ENCODE measurements around the gene GPR171.
"Not testable (repeated sequence)": the region's sequence is repeated elsewhere in the genome, so short reads cannot be mapped to it uniquely, and the experiment has no call there.

Gene GPR171, protein sequence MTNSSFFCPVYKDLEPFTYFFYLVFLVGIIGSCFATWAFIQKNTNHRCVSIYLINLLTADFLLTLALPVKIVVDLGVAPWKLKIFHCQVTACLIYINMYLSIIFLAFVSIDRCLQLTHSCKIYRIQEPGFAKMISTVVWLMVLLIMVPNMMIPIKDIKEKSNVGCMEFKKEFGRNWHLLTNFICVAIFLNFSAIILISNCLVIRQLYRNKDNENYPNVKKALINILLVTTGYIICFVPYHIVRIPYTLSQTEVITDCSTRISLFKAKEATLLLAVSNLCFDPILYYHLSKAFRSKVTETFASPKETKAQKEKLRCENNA

GRCh38 chr3:151203051-151203420 lies at the start of gene GPR171:
GPR171 (minus strand) TSS chr3:151203216; CDS start chr3:151199386, 3,830 bp downstream.
- DNase-seq (ENCODE audit: low read depth), result no peak

GRCh38 chr3:151248772-151249337 lies 45.8 kb upstream of the GPR171 start:
- no peak for DNase-seq (ENCODE audit: low read depth)

- DNase-seq (ENCODE audit: low read depth), result not testable (repeated sequence)
Observed at GRCh38 chr3:151242006-151242405, 39.0 kb upstream of the GPR171 start.

DNA sequence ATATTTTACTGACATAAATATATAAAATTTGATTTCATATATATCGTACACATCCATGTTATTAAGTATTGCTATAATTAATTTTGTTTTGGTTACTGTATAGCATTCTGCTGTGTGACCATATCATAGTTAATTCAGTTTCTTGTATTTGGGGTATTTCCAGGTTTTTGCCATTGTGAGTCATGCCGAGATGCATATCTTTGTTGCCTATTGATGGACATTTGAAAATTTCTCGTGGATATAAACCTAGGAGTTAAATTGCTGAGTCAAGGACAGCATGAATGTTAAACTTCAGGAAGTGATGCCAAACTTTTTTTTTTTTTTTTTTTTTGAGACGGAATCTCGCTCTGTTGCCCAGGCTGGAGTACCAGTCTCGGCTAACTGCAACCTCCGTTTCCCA lies 33.7 kb upstream of the GPR171 start:
- DNase-seq (ENCODE audit: low read depth), result peak; percentile 5

DNA sequence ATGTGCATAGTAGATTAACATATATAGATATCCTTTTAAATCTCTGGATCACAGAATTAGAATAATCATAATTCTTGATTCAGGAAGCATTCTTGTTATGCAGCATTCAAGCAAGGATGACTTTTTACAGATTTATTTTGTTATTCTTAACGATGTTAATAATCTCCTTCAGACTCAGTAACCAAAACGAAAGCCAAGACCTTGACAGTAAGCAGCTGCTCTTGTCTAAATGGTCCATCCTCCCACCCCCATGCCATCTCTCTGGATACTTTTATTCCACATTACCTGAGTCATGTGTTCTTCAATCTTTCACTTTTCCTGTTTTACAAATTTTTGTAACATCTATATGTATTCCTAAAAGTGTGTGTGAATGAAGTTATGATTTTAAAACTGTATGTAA lies 33.3 kb upstream of the GPR171 start:
- no peak for DNase-seq (ENCODE audit: low read depth)

GRCh38 chr3:151234825-151235224 lies 31.8 kb upstream of the GPR171 start:
- no peak for DNase-seq (ENCODE audit: low read depth)

- no peak for DNase-seq (ENCODE audit: low read depth)
Observed at GRCh38 chr3:151232991-151233390, 30.0 kb upstream of the GPR171 start.

- DNase-seq (ENCODE audit: low read depth), result not testable (repeated sequence)
Observed at GRCh38 chr3:151232403-151232802, 29.4 kb upstream of the GPR171 start.

- DNase-seq (ENCODE audit: low read depth), result no peak
Observed at GRCh38 chr3:151230646-151231045, 27.6 kb upstream of the GPR171 start.

DNA sequence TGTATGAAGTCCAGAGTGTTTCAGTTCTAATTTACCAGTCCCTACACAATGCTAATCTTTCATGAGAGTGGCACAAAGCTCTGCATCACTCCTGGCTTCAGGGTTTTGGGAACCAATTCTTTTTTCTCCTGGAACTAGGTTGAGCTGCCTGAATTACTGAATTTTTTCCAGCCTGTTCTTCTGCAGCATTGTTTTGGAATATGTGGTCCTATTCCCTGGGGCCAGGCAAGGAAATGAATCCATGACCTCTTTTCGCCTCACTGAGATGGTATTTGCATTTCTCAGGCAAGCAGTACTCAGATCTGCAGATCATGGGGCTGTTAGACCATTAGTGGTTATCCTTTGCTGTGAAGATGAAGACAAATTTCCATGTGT lies 25.6 kb upstream of the GPR171 start:
- peak; percentile 57 for DNase-seq (ENCODE audit: low read depth)

- peak; percentile 78 for DNase-seq (ENCODE audit: low read depth)
Observed at GRCh38 chr3:151227807-151228665, 25.0 kb upstream of the GPR171 start.

DNA sequence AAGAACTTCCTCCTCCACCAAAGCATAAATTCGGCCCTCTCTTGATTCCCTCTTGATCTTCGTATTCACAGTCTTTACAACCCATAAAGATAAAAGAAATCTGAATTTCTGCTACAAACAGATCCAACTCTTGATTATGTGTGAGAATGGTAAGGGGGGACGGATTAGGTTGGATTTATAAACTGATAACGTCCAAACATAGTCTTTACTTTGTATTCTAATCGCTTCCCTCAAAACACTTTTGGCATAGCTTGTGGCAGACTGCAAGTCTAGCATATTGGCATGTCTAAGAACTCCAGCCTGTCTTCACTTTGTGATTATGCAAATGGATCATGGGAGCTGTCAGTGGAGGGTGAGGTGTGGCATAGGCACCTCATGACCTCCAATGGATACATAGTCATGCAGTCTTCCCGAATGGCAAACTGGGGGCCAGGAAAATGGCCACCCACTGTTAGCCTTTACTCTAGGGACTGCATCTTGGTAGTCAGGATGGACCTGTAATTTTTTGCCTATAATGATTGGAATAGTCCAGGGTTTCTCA lies 24.3 kb upstream of the GPR171 start:
- DNase-seq (ENCODE audit: low read depth), result no peak

DNA sequence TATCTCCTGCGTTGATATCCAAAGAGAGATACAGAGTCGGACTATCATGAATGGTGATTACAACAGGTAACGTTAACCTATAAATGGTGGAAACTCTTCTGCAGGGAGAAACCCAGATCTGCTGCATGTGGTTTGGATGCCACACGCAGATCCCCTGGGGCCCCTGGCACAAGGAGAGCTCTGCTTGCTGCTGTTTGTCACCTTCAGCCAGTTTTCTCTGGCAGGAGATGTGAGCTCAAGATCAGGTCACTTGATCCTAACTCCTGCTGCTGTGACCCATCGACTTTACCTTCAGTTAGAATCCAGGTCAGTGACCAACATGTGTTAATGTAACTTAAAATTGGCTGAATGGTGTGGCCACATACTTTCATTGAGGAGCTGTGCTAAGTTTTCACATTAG lies 23.8 kb upstream of the GPR171 start:
- no peak for DNase-seq (ENCODE audit: low read depth)

DNA sequence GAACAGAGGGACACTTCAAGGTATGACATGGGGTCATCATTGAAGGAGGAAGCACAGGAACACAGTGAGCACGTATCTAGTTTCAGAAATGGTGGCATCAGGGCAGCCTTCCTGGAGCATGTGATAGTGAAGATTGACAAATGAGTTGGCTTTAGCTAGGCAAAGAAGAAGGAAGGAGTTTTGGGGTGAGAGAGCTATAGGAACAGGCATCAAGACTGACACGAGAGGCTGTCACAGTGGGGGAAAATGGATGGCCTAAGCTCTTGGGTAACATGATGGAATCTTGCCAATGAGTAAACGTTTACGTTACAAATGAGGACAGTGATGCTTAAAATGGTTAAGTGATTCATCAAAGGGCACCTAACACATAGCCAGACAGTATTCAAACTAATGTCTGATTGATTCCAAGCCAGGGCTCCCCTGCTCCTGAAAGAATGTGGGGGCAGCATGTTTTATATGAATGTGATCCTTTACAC lies 23.1 kb upstream of the GPR171 start:
- peak; percentile 84 for DNase-seq (ENCODE audit: low read depth)

DNA sequence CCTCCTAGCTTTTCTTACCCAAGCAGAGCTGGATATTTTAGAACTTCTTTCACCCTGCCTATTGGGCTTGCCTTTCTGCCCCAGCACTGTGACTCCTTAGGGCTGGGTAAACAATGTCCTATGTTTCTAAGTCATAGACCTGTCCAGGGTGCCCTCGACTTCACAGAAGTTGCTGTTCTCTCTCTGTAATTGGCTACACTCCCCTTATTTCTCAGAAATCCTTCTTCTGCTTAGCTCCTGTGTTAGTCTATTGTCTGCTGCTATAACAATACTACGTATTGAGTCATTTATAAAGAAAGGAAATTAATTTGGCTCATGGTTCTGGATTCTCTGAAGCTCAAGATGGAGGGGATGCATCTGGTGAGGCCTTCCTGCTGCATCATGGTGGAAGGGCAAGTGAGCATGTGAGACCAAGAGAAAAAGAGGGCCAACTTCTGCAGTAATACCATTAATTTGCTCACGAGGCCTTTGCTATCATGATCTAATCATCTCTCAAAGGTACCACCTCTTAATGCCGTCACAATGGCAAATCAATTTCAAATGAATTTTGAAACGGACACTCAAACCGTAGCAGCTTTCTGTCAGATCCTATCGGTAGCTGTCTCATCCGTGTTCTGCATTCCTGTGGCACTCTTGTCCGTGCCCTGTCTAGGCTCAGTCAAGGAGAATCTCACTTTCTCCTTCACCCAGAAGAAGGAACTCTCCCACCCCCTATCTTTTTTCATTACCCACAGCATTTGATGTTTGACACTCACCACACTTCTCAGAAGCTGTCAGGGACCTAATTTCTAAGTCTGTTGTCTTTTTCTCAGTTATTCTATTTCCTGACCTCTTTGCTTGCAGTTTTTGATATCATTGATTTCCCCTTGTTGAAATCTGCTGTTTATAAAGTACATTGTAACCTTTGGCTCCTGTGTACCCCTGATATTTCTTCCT lies 22.3 kb upstream of the GPR171 start:
- no peak for DNase-seq (ENCODE audit: low read depth)

GRCh38 chr3:151224268-151224866 lies 21.4 kb upstream of the GPR171 start:
- DNase-seq (ENCODE audit: low read depth), result no peak

DNA sequence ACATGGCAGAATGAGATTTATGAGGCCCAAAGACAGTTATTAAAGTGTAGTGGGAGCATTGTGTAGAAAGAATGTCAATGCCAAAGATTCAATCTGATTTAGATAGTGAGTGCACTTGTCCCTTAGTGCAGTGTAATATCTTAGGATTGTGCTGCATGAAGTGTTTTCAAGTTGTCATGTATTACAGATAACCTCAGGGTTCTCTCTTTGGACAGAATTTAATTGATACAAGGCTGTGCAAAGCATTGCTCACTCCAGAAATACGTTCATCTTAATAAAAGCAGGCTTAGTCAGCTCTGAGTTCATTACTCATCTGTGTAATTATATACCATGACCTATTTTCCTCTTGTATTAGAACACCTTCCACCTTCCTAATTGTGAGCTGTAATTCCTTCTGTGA lies 16.0 kb upstream of the GPR171 start:
- DNase-seq (ENCODE audit: low read depth), result peak; percentile 87

GRCh38 chr3:151218136-151218535 lies 15.1 kb upstream of the GPR171 start:
- DNase-seq (ENCODE audit: low read depth), result no peak

- DNase-seq (ENCODE audit: low read depth), result peak; percentile 72
Observed at GRCh38 chr3:151216641-151217607, 13.9 kb upstream of the GPR171 start.

DNA sequence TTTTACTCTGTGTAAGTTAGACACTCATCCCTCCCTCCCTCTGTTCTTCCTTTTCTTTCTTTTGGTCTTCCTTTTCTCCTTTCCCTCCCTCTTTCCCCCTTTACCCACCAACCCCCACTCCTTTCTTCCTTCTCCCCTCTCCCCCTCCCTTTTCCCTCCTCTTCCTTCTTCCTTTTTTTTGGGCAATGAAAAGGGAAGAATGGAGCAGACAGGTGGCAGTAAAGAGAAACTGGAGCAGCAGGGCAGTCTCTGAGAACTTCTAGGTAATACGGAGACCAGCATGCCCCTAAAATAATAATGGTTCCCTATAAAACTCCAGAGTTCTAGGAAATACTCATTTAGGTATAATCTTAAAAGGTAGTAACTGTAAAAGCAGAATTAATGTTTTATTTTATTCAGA lies 11.4 kb upstream of the GPR171 start:
- DNase-seq (ENCODE audit: low read depth), result no peak
